ENCODE results near the gene CD3G. TPM values are rescaled to one million over a fixed set of nuclear protein-coding genes. Genes with fewer than 3 reads are reported as not detected.

CD3G gene
- total and polyA plus RNA-seq, 2 of the 4 experiments (the other 2 are of a cell fraction) = not detected

GRCh38 chr11:118340449-118340848 lies 3.7 kb upstream of the CD3G start:
- CTCF ChIA-PET = no interaction called here

More at GRCh38 chr11:118340449-118340848, 3.7 kb upstream of the CD3G start:
- dilution Hi-C loops (cut with HindIII; ENCODE audit: low sequenced_read_pairs, unreplicated experiment) = no loop called here
- no peaks in the 10 kb centered on the region for H3K9me1 ChIP-seq (ENCODE audit: insufficient read depth, low read length)
- no peak overlapping the region for H4K8ac ChIP-seq (ENCODE audit: low read depth in 2 of 2, low read length in 2 of 2)
- no TSS peak for BruUV-seq (replicated peaks)
- no peak overlapping the region for H3K4me3 ChIP-seq (ENCODE audit: insufficient read depth, low read depth, low read length)
- H3K9ac ChIP-seq (ENCODE audit: low read depth, low read length) = no peak overlapping the region
- H3K4ac ChIP-seq (ENCODE audit: low read depth, low read length) = no peak overlapping the region
- no peak overlapping the region for H4K5ac ChIP-seq (ENCODE audit: low read depth, low read length)
- POLR2A ChIA-PET (ENCODE audit: unreplicated experiment) = no interaction called here
- no peaks in the 10 kb centered on the region for H3K36me3 ChIP-seq (ENCODE audit: control insufficient read depth, insufficient read depth, low read length)
- H3K27ac ChIP-seq (ENCODE audit: insufficient read depth, low read length) = no peak overlapping the region
- peaks cover 13% of the 10 kb centered on the region for H3K27me3 ChIP-seq (ENCODE audit: control insufficient read depth, insufficient read depth, low read length)
- no peak overlapping the region for H3K56ac ChIP-seq (ENCODE audit: extremely low read depth, insufficient read depth, low read length)
- no peak overlapping the region for H2BK20ac ChIP-seq (ENCODE audit: low read depth, low read length)
- no peak overlapping the region for H2AK5ac ChIP-seq (ENCODE audit: low read depth, low read length)
- H2AK9ac ChIP-seq (replicated peaks; ENCODE audit: low read depth, low read length, poor library complexity) = no peak overlapping the region
- DNase-seq (no peak), ATAC-seq (ENCODE audit: low read depth) (no peak)
- intact Hi-C loops (cut with micrococcal nuclease) = no loop called here
- H4K20me1 ChIP-seq (ENCODE audit: insufficient read depth, low read length) = no peaks in the 10 kb centered on the region
- no CpG with 5 or more reads among the region's 3 CpGs for WGBS, 2 experiments (ENCODE audit: extremely low coverage in 2 of 2, insufficient read length in 1 of 2)
- in situ Hi-C loops (cut with MboI; ENCODE audit: low sequenced_read_pairs) = no loop called here
- H3K9me3 ChIP-seq (ENCODE audit: control insufficient read depth, insufficient read depth, low read length) = no peaks in the 10 kb centered on the region
- no peaks in the 10 kb centered on the region for H3K4me1 ChIP-seq (ENCODE audit: control insufficient read depth, insufficient read depth, low read length)
- H4K91ac ChIP-seq (ENCODE audit: insufficient read depth, low read depth, low read length) = no peak overlapping the region
- H2BK120ac ChIP-seq (ENCODE audit: low read depth, low read length) = no peak overlapping the region
- no peak overlapping the region for H2AFZ ChIP-seq (replicated peaks; ENCODE audit: low read length, poor library complexity)
- no peaks in the 10 kb centered on the region for H3K79me1 ChIP-seq (ENCODE audit: low read depth in 1 of 2, low read length in 2 of 2)
- no peak overlapping the region for H3K23ac ChIP-seq (ENCODE audit: low read depth, low read length)
- no peak overlapping the region for H3K18ac ChIP-seq (ENCODE audit: low read depth, low read length)
- H3K4me2 ChIP-seq (ENCODE audit: low read depth, low read length) = no peak overlapping the region
- TF ChIP-seq SMC3 (IDR thresholded peaks at IDR 0.05; ENCODE audit: low read depth, low read length) (no peak), USF2 (IDR thresholded peaks at IDR 0.05; ENCODE audit: low read depth, low read length) (no peak), NFE2L2 (IDR thresholded peaks at IDR 0.05; ENCODE audit: low read depth, low read length) (no peak), CTCF (conservative IDR thresholded peaks at IDR 0.05; ENCODE audit: low read depth, low read length) (no peak), MAZ (IDR thresholded peaks at IDR 0.05; ENCODE audit: borderline replicate concordance, low read depth, low read length) (no peak), POLR2A (IDR thresholded peaks at IDR 0.05; ENCODE audit: low read depth, low read length) (no peak), ELK1 (IDR thresholded peaks at IDR 0.05; ENCODE audit: borderline replicate concordance, low read depth, low read length) (no peak), BHLHE40 (IDR thresholded peaks at IDR 0.05; ENCODE audit: low read depth, low read length) (no peak), RFX5 (IDR thresholded peaks at IDR 0.05; ENCODE audit: low read depth, low read length) (no peak), CHD1 (IDR thresholded peaks at IDR 0.05; ENCODE audit: low read depth, low read length) (no peak)
- no peak overlapping the region for H3K14ac ChIP-seq (replicated peaks; ENCODE audit: low read depth, low read length)
- H2BK5ac ChIP-seq (ENCODE audit: low read depth, low read length, poor library complexity, severe bottlenecking) = no peak overlapping the region
- no peak overlapping the region for H2BK15ac ChIP-seq (ENCODE audit: low read depth, low read length)

Data from IMR-90 (cell line).